WTC11 (cell line): ENCODE measurements around the gene C18orf54. TPM values are rescaled to one million over a fixed set of nuclear protein-coding genes. Genes with fewer than 3 reads are reported as not detected.
A peak's percentile ranks its signal among the peaks of the same experiment; 100 is the strongest.
"Not testable (repeated sequence)": the region's sequence is repeated elsewhere in the genome, so short reads cannot be mapped to it uniquely, and the experiment has no call there.

Experiments used
- ATAC-seq: fragments of 200-7000 bp; cut with Tn5 transposase; 2 replicates; pipeline ENCODE4 v1.10.0; 2021; ENCODE audit warnings: mild to moderate bottlenecking, moderate library complexity
- CTCF ChIA-PET: fragments of 300-600 bp; sonication (Branson Sonifier 250); formaldehyde crosslinking; loops from one replicate; lab custom pipeline; 2021; ENCODE audit warnings: antibody characterized with exemption; lab: Charles Lee
- POLR2A ChIA-PET: fragments of 350-600 bp; sonication (Branson Sonifier 250); formaldehyde crosslinking; loops from one replicate; lab custom pipeline; 2021; ENCODE audit warnings: antibody characterized with exemption; lab: Charles Lee
- DNase-seq: peaks from one replicate; pipeline ENCODE4 v3.0.0; 2021; ENCODE audit warnings: low spot score
- H3K27ac Mint-ChIP-seq: 2 replicates; pipeline ENCODE4 v1.8.0; 2021; ENCODE audit warnings: mixed read lengths
- H3K27me3 Mint-ChIP-seq: 2 replicates; pipeline ENCODE4 v1.8.0; 2021; ENCODE audit warnings: low read depth, mild to moderate bottlenecking, moderate library complexity, mixed read lengths
- H3K36me3 Mint-ChIP-seq: 2 replicates; pipeline ENCODE4 v1.8.0; 2021; ENCODE audit warnings: mixed read lengths
- H3K4me1 Mint-ChIP-seq: 2 replicates; pipeline ENCODE4 v1.8.0; 2022; ENCODE audit warnings: mixed read lengths
- H3K4me3 Mint-ChIP-seq: 2 replicates; pipeline ENCODE4 v1.8.0; 2021; ENCODE audit warnings: mild to moderate bottlenecking, moderate library complexity, mixed read lengths
- H3K9me3 Mint-ChIP-seq: 2 replicates; pipeline ENCODE4 v1.8.0; 2021; ENCODE audit warnings: mixed read lengths
- ARID4B ChIP-seq: sonication (generic); formaldehyde crosslinking; IDR thresholded peaks from 2 replicates; pipeline ENCODE4 v1.8.0; 2023; ENCODE audit warnings: missing genetic modification reagents, mild to moderate bottlenecking, borderline replicate concordance
- ATF6 ChIP-seq: sonication (generic); formaldehyde crosslinking; IDR thresholded peaks from 2 replicates; pipeline ENCODE4 v1.8.1; 2023; ENCODE audit warnings: mild to moderate bottlenecking, missing genetic modification reagents
- CREM ChIP-seq: sonication (generic); formaldehyde crosslinking; IDR thresholded peaks from 2 replicates; pipeline ENCODE4 v1.8.1; 2022; ENCODE audit warnings: mild to moderate bottlenecking, missing genetic modification reagents, moderate library complexity
- EMX1 ChIP-seq: fragments of 250-450 bp; sonication (Bioruptor Pico); IDR thresholded peaks from 2 replicates; pipeline ENCODE4 v1.8.0; 2021; ENCODE audit warnings: mild to moderate bottlenecking
- FOXK1 ChIP-seq: sonication (generic); formaldehyde crosslinking; IDR thresholded peaks from 2 replicates; pipeline ENCODE4 v1.8.0; 2022; ENCODE audit warnings: mild to moderate bottlenecking, moderate library complexity, missing genetic modification reagents
- GRHL2 ChIP-seq: fragments of 250-450 bp; sonication (Bioruptor Pico); IDR thresholded peaks from 2 replicates; pipeline ENCODE4 v1.8.0; 2022; ENCODE audit warnings: mild to moderate bottlenecking, moderate library complexity; ENCODE audit not compliant: insufficient replicate concordance, severe bottlenecking
- IRF1 ChIP-seq: sonication (generic); formaldehyde crosslinking; IDR thresholded peaks from 2 replicates; pipeline ENCODE4 v1.8.0; 2023; ENCODE audit warnings: missing genetic modification reagents
- NFYB ChIP-seq: sonication (generic); formaldehyde crosslinking; conservative IDR thresholded peaks from 2 replicates; pipeline ENCODE4 v1.8.0; 2022; ENCODE audit warnings: low read depth, missing genetic modification reagents
- SOX15 ChIP-seq: fragments of 250-450 bp; sonication (Bioruptor Pico); IDR thresholded peaks from 2 replicates; pipeline ENCODE4 v1.9.0; 2021; ENCODE audit warnings: mild to moderate bottlenecking
- TCF7 ChIP-seq: sonication (generic); formaldehyde crosslinking; IDR thresholded peaks from 2 replicates; pipeline ENCODE4 v1.8.0; 2022; ENCODE audit warnings: mild to moderate bottlenecking, low read depth, missing genetic modification reagents, moderate library complexity
- TEAD4 ChIP-seq: sonication (generic); formaldehyde crosslinking; IDR thresholded peaks from 2 replicates; pipeline ENCODE4 v1.8.0; 2022; ENCODE audit warnings: mild to moderate bottlenecking, missing genetic modification reagents
- USF1 ChIP-seq: sonication (generic); formaldehyde crosslinking; IDR thresholded peaks from 2 replicates; pipeline ENCODE4 v1.8.0; 2022; ENCODE audit warnings: mild to moderate bottlenecking, missing genetic modification reagents
- ZNF121 ChIP-seq: sonication (generic); formaldehyde crosslinking; IDR thresholded peaks from 2 replicates; pipeline ENCODE4 v1.8.0; 2023; ENCODE audit warnings: missing genetic modification reagents
- ZNF138 ChIP-seq: sonication (generic); formaldehyde crosslinking; conservative IDR thresholded peaks from 2 replicates; pipeline ENCODE4 v1.8.1; 2022; ENCODE audit warnings: mild to moderate bottlenecking, moderate library complexity, missing genetic modification reagents
- ZNF416 ChIP-seq: fragments of 250-450 bp; sonication (Bioruptor Pico); IDR thresholded peaks from 2 replicates; pipeline ENCODE4 v1.9.0; 2021; ENCODE audit warnings: mild to moderate bottlenecking, inconsistent platforms
- total RNA-seq: library from RNA; stranded (reverse); gene quantifications from 3 replicates; pipeline ENCODE4 v1.2.3, GENCODE V29; 2021

Gene C18orf54
- total RNA-seq, 1 experiment from 2014 or later = 37.3 TPM

- no peak for TF ChIP-seq ARID4B (CRISPR knock-in tag)
- no peak for TF ChIP-seq IRF1 (CRISPR knock-in tag)
- no peak for TF ChIP-seq ZNF416 (CRISPR knock-in tag)
- no peak for TF ChIP-seq FOXK1 (CRISPR knock-in tag)
- TF ChIP-seq GRHL2 (CRISPR knock-in tag) = no peak
- TF ChIP-seq ZNF138 (CRISPR knock-in tag) = no peak
- no peak for TF ChIP-seq ZNF121 (CRISPR knock-in tag)
- no peak for TF ChIP-seq USF1
- TF ChIP-seq SOX15 = no peak
- no peak for TF ChIP-seq TCF7
- no peak for TF ChIP-seq CREM (CRISPR knock-in tag)
- no peak for TF ChIP-seq NFYB (CRISPR knock-in tag)
- no peak for TF ChIP-seq TEAD4
These were observed 28.3 kb downstream of the C18orf54 start (continued) for GRCh38 chr18:54386043-54386442.

GRCh38 chr18:54386800-54387495, 29.2 kb downstream of the C18orf54 start:
- Mint-ChIP-seq H3K36me3 (peaks cover 25% of the 10 kb centered on the region), H3K9me3 (peaks cover 26% of the 10 kb centered on the region), H3K4me1 (peaks cover 61% of the 10 kb centered on the region)
- CTCF ChIA-PET, H3K4me3 Mint-ChIP-seq, H3K27me3 Mint-ChIP-seq, DNase-seq, POLR2A ChIA-PET, H3K27ac Mint-ChIP-seq, ATAC-seq: not testable (repeated sequence)

- no peak for ATAC-seq
- TF ChIP-seq EMX1 (CRISPR knock-in tag) = 0 out of 2 replicates have a peak, but pooled peaks have one; percentile 17
- TF ChIP-seq ATF6 = no peak
- TF ChIP-seq, all 79 proteins: peak for 1
- ChIA-PET CTCF (interaction anchor here (1.1 kb wide), 1 partner anchor 30 kb away, joined by 4 read pairs; the partner anchor contains the start of genes C18orf54 and STARD6), POLR2A (no interaction called here)
- H3K4me3 Mint-ChIP-seq = no peak overlapping the region
- H3K36me3 Mint-ChIP-seq = peaks cover 25% of the 10 kb centered on the region
- H3K4me1 Mint-ChIP-seq = peaks cover 57% of the 10 kb centered on the region
- H3K27me3 Mint-ChIP-seq = no peaks in the 10 kb centered on the region
- no peak for DNase-seq
- peaks cover 26% of the 10 kb centered on the region for H3K9me3 Mint-ChIP-seq
- no peak overlapping the region for H3K27ac Mint-ChIP-seq
These were observed 29.9 kb downstream of the C18orf54 start for GRCh38 chr18:54387631-54388030.
